Lung (tissue), 12 donors: Measurements from ENCODE around the gene GHRL. TPM values are rescaled to one million over a fixed set of nuclear protein-coding genes. Genes with fewer than 3 reads are reported as not detected.

Source experiments
- ATAC-seq: fragments of 200-7000 bp; cut with Tn5 transposase; one replicate; pipeline ENCODE4 v1.9.1; 2020; ENCODE audit warnings: moderate number of reproducible peaks; ENCODE audit not compliant: insufficient read depth, low FRiP score
- DNase-seq, 3 donors: peaks; one replicate each; pipeline ENCODE4 v3.0.0-alpha.2; 2013 to 2017
- H3K27ac ChIP-seq, 2 donors: one replicate each; pipeline ENCODE4 v1.5.1; 2013; ENCODE audit warnings: mild to moderate bottlenecking in 2 of 2, moderate library complexity in 2 of 2, control low read depth in 1 of 2, inconsistent platforms in 1 of 2, low read depth in 1 of 2, low read length in 1 of 2
- H3K27me3 ChIP-seq, 3 donors: one replicate each; pipeline ENCODE4 v1.5.1; 2013; ENCODE audit warnings: low read length in 2 of 3; ENCODE audit not compliant: control insufficient read depth in 3 of 3, insufficient read depth in 3 of 3
- H3K36me3 ChIP-seq, 4 donors: one replicate each; pipeline ENCODE4 v1.5.1; 2013; ENCODE audit warnings: low read length in 4 of 4, mild to moderate bottlenecking in 1 of 4, moderate library complexity in 1 of 4; ENCODE audit not compliant: control insufficient read depth in 4 of 4, insufficient read depth in 4 of 4
- H3K4me1 ChIP-seq, 5 donors: one replicate each; pipeline ENCODE4 v1.5.1; 2013; ENCODE audit warnings: low read length in 5 of 5, mild to moderate bottlenecking in 2 of 5, moderate library complexity in 1 of 5; ENCODE audit not compliant: control insufficient read depth in 5 of 5, insufficient read depth in 5 of 5
- H3K4me3 ChIP-seq: one replicate; pipeline ENCODE4 v1.5.1; 2013; ENCODE audit warnings: mild to moderate bottlenecking, control low read depth, moderate library complexity
- H3K9ac ChIP-seq, 2 donors: one replicate each; pipeline ENCODE4 v1.5.1; 2013; ENCODE audit warnings: low read length in 2 of 2, control low read depth in 1 of 2; ENCODE audit not compliant: insufficient read depth in 1 of 2
- H3K9me3 ChIP-seq, 4 donors: one replicate each; pipeline ENCODE4 v1.5.1; 2013; ENCODE audit warnings: low read length in 3 of 4, mild to moderate bottlenecking in 1 of 4, moderate library complexity in 1 of 4; ENCODE audit not compliant: control insufficient read depth in 4 of 4, insufficient read depth in 3 of 4
- CTCF ChIP-seq: IDR thresholded peaks from 2 replicates; pipeline ENCODE4 v1.5.1; 2012; ENCODE audit warnings: mild to moderate bottlenecking; ENCODE audit errors: control extremely low read depth, extremely low read depth
- whole genome bisulfite sequencing, 2 donors: extraction: QIAGEN DNeasy Blood & Tissue Kit; methylation state at CpG; one replicate each; pipeline ENCODE4 v1.1.7; 2013; 5-methylcytosine and 5-hydroxymethylcytosine counted together
- polyA plus RNA-seq, 2 donors: library from polyadenylated mRNA; stranded (reverse); fragments of 200-250 nt; gene quantifications; one replicate each; pipeline ENCODE4 v1.2.1, GENCODE V29; 2013
- total RNA-seq, 2 donors: library from RNA; depleted of rRNA in 1 of 2; stranded (reverse); fragments of >200 nt in 1 of 2; gene quantifications; one replicate each; pipeline ENCODE4 v1.2.1, GENCODE V29; 2014 to 2021
- donor health status: control.
- donor health status: control.
- donor health status: Bipolar disorder and iron deficiency.
- donor health status: healthy.
- donor health status: DM: yes; HTN: yes; CAD: no.

The GHRL gene
- total and polyA plus RNA-seq, 4 donors = 5.4 to 28.2 (median 10.7) TPM

DNA sequence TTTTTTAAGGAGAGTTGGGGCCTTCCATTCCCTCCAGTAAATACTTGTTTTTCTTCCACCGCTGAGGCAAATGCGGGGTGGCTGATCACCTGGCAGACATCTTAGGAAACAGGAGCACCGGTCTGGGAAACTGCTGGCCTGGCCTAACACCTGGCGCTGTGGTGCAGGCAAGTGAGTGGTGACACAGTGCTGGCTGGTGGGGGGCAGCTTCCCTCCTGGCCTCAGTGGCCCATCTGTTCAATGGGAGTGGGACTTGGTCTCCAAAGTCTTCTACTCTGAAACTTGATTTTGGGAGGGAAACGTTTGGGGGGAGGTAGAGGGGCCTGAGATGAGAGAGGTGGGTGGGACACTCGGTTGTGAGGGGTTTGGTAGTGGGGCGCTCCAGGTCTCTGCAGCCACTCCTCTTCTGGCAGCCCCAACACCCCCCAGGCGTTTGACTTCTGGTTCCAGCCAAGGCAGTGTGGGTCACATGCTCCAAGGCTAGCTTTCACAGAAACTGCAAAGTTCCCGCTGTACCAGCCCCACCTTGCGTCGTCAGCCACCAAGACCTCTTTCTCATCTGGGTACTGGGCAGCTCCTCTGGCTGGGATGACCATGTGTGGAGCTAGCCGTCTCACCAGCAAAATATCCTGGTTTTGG is 4.7 kb downstream of the GHRL start:
- Histone ChIP-seq H3K9ac (no peak overlapping the region), H3K4me3 (no peak overlapping the region), H3K36me3 (peaks cover 0 to 19% (median 12%) of the 10 kb centered on the region in 4 donors), H3K9me3 (no peaks in the 10 kb centered on the region), H3K27me3 (no peaks in the 10 kb centered on the region), H3K27ac (no peak overlapping the region), H3K4me1 (peaks cover 0 to 7% (median 0%) of the 10 kb centered on the region in 5 donors)
- WGBS, 2 donors = 93% methylated on average over 12 of the region's 12 CpGs
- DNase-seq (no peak), ATAC-seq (no peak)
- TF ChIP-seq CTCF = no peak

GRCh38 chr3:10286596-10287295 is 6.0 kb downstream of the GHRL start:
- no peak overlapping the region for H3K9ac ChIP-seq
- peak in 2 of 3 donors; percentile 51 to 61 for DNase-seq
- peaks cover 0 to 21% (median 12%) of the 10 kb centered on the region in 4 donors for H3K36me3 ChIP-seq
- 76 to 84% methylated on average over 2 of the region's 2 CpGs for WGBS, 2 donors
- no peak for TF ChIP-seq CTCF
- H3K4me3 ChIP-seq = no peak overlapping the region
- peaks cover 0 to 7% (median 0%) of the 10 kb centered on the region in 5 donors for H3K4me1 ChIP-seq
- H3K27me3 ChIP-seq = no peaks in the 10 kb centered on the region
- no peak overlapping the region for H3K27ac ChIP-seq
- H3K9me3 ChIP-seq = no peaks in the 10 kb centered on the region
- ATAC-seq = no peak

DNA sequence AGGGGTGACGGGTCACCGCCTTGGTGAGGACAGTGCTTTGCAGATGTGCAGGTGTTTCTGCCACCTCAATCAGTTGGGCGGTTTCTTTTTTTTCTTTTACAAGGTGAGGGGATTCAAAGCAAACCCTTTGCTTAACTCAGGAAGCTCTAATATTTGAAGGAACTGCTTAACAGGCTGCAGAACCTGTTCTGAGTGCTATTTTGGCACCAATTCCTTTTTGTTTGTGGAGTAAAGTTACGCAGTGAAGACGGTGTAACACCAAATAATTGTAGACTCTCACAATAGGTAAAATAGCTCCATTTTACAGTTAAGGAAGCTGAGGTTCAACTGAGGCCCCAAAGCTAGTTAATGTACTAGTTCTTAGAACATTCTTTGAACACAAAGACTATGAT is 6.6 kb downstream of the GHRL start:
- DNase-seq = peak in 2 of 3 donors; percentile 27 to 62
- ATAC-seq = no peak
- Histone ChIP-seq H3K4me3 (no peak overlapping the region), H3K4me1 (peaks cover 0 to 7% (median 0%) of the 10 kb centered on the region in 5 donors), H3K27me3 (no peaks in the 10 kb centered on the region), H3K36me3 (peaks cover 0 to 21% (median 13%) of the 10 kb centered on the region in 4 donors), H3K27ac (no peak overlapping the region), H3K9me3 (no peaks in the 10 kb centered on the region), H3K9ac (no peak overlapping the region)
- no peak for TF ChIP-seq CTCF
- WGBS, 2 donors = 74 to 88% methylated on average over 5 of the region's 5 CpGs
